ENCODE data around the gene TOR2A. TPM values are rescaled to one million over a fixed set of nuclear protein-coding genes. Genes with fewer than 3 reads are reported as not detected.
A peak's percentile ranks its signal among the peaks of the same experiment; 100 is the strongest.

Gene TOR2A
- polyA plus RNA-seq, 1 experiment: 4.9 TPM

- ChIA-PET CTCF (interaction anchor here (1.7 kb wide), 1 partner anchor 45 kb away, joined by 9 read pairs; the partner anchor contains the start of gene TOR2A), POLR2A (interaction anchor here (0.7 kb wide), 1 partner anchor 37 kb away, joined by 3 read pairs; no protein-coding TSS in a partner anchor)
- TF ChIP-seq CTCF (IDR thresholded peaks at IDR 0.05; ENCODE audit: low read depth, low read length): no peak
- H3K9me3 ChIP-seq (ENCODE audit: control insufficient read depth, insufficient read depth, low read length): no peaks in the 10 kb centered on the region
- DNase-seq (ENCODE audit: low read depth, low spot score): no peak
- no peak overlapping the region for H3K4me3 ChIP-seq (ENCODE audit: low read depth, low read length)
- peaks cover 4% of the 10 kb centered on the region for H3K27me3 ChIP-seq (ENCODE audit: control insufficient read depth, insufficient read depth, low read length)
- H3K27ac ChIP-seq (ENCODE audit: low read depth, low read length): peak overlapping the region; percentile 11
These were observed 44.3 kb upstream of the TOR2A start for GRCh38 chr9:127779136-127779981.

- no peaks in the 10 kb centered on the region for H3K9me3 ChIP-seq (ENCODE audit: control insufficient read depth, insufficient read depth, low read length)
- H3K27ac ChIP-seq (ENCODE audit: low read depth, low read length): peak within 1 kb of the TSS; percentile 11
- TF ChIP-seq CTCF (IDR thresholded peaks at IDR 0.05; ENCODE audit: low read depth, low read length): no peak
- DNase-seq (ENCODE audit: low read depth, low spot score): no peak
- peaks cover 4% of the 10 kb centered on the region for H3K27me3 ChIP-seq (ENCODE audit: control insufficient read depth, insufficient read depth, low read length)
- CTCF ChIA-PET: interaction anchor here (1.7 kb wide), 1 partner anchor 44 kb away, joined by 9 read pairs; the partner anchor contains the start of gene TOR2A
- POLR2A ChIA-PET: interaction anchor here (0.7 kb wide), 1 partner anchor 36 kb away, joined by 3 read pairs; no protein-coding TSS in a partner anchor
- H3K4me3 ChIP-seq (ENCODE audit: low read depth, low read length): no peak within 1 kb of the TSS
These were observed 43.4 kb upstream of the TOR2A start, which contains the start of gene SH2D3C for GRCh38 chr9:127778280-127779135. SH2D3C (minus strand) TSS chr9:127778666; CDS start chr9:127778627, 39 bp downstream.

GRCh38 chr9:127777368-127777980 is 42.4 kb upstream of the TOR2A start:
- no peak for DNase-seq (ENCODE audit: low read depth, low spot score)
- ChIA-PET CTCF (interaction anchor here (1.7 kb wide), 1 partner anchor 43 kb away, joined by 9 read pairs; the partner anchor contains the start of gene TOR2A), POLR2A (no interaction called here)
- Histone ChIP-seq H3K4me3 (ENCODE audit: low read depth, low read length) (no peak overlapping the region), H3K9me3 (ENCODE audit: control insufficient read depth, insufficient read depth, low read length) (no peaks in the 10 kb centered on the region), H3K27ac (ENCODE audit: low read depth, low read length) (no peak overlapping the region), H3K27me3 (ENCODE audit: control insufficient read depth, insufficient read depth, low read length) (peaks cover 4% of the 10 kb centered on the region)
- no peak for TF ChIP-seq CTCF (IDR thresholded peaks at IDR 0.05; ENCODE audit: low read depth, low read length)

GRCh38 chr9:127776924-127777289 is 41.8 kb upstream of the TOR2A start:
- no peak for TF ChIP-seq CTCF (IDR thresholded peaks at IDR 0.05; ENCODE audit: low read depth, low read length)
- ChIA-PET CTCF (no interaction called here), POLR2A (no interaction called here)
- Histone ChIP-seq H3K4me3 (ENCODE audit: low read depth, low read length) (no peak overlapping the region), H3K27ac (ENCODE audit: low read depth, low read length) (no peak overlapping the region), H3K27me3 (ENCODE audit: control insufficient read depth, insufficient read depth, low read length) (peaks cover 4% of the 10 kb centered on the region), H3K9me3 (ENCODE audit: control insufficient read depth, insufficient read depth, low read length) (no peaks in the 10 kb centered on the region)
- DNase-seq (ENCODE audit: low read depth, low spot score): no peak

Measured in AG04450 (cell line).